SK-N-MC (cell line): ENCODE results near the gene SHC3.

ENCODE experiments used
- EZH2 ChIP-seq: fragments of 200-600 bp; sonication (generic); IDR thresholded peaks from one replicate; pipeline ENCODE4 v1.6.1; 2017; ENCODE audit warnings: antibody characterized with exemption
- FOXP2 ChIP-seq: optimal IDR thresholded peaks from 2 replicates; pipeline ENCODE3; 2011; ENCODE audit warnings: mild to moderate bottlenecking, moderate library complexity; ENCODE audit not compliant: insufficient read depth; ENCODE audit errors: extremely low read length, control extremely low read depth
- POLR2AphosphoS5 ChIP-seq: IDR thresholded peaks from 2 replicates; pipeline ENCODE4 v1.6.1; 2012; ENCODE audit warnings: mild to moderate bottlenecking, low read depth, low read length, borderline replicate concordance

DNA sequence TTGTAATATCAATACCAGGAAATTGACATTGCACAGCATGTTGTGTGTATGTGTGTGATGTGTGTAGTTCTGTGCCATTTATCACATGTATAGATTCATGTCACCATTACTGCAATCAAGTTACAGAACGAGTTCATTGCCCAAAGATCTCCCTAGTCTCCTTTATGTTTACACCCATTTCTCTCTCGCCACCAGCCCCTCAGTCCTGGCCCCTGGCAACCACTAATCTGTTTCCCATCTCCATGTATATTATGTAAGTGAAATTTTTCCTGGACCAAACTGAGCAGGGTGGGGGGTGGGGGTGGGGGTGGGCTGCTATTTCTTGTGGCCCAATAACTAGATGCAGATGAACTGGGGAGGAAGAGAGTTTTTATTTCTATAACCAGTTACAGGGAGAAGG is 198.8 kb downstream of the SHC3 start:
- TF ChIP-seq EZH2: no peak
- TF ChIP-seq POLR2AphosphoS5: no peak
- TF ChIP-seq FOXP2: no peak
